Endothelial cell of umbilical vein (primary cell): ENCODE data around the gene DIP2C. TPM values are rescaled to one million over a fixed set of nuclear protein-coding genes. Genes with fewer than 3 reads are reported as not detected.

Experiments used
- BruUV-seq: library from RNA; stranded (reverse); fragments of 400-500 nt; replicated peaks from 2 replicates; lab custom pipeline; 2021; lab: Mats Ljungman, UMichigan
- CTCF ChIA-PET: fragments of 300-600, 350-600 bp; sonication (Branson Sonifier 250); formaldehyde crosslinking; loops from one replicate; lab custom pipeline; 2021; ENCODE audit warnings: antibody characterized with exemption, inconsistent platforms; lab: Charles Lee
- POLR2A ChIA-PET: fragments of 300-600, 350-600 bp; sonication (Branson Sonifier 250); formaldehyde crosslinking; loops from one replicate; lab custom pipeline; 2021; ENCODE audit warnings: antibody characterized with exemption, inconsistent platforms; lab: Charles Lee
- DNase-seq: peaks from one replicate; pipeline ENCODE4 v3.0.0-alpha.2; 2011; ENCODE audit warnings: low read depth, low spot score
- FAIRE-seq: peaks from 2 replicates; lab custom pipeline; 2011; peaks lifted over from hg19 to GRCh38; lab: Jason Lieb, UNC
- H2AFZ ChIP-seq: 2 replicates; pipeline ENCODE4 v1.6.0; 2012; ENCODE audit warnings: low read depth, low read length, control low read depth, inconsistent platforms
- H3K27ac ChIP-seq: 2 replicates; pipeline ENCODE4 v1.5.1; 2011; ENCODE audit warnings: low read depth, mild to moderate bottlenecking, control low read depth, low read length, moderate library complexity; ENCODE audit not compliant: insufficient read depth
- H3K27me3 ChIP-seq, 2 experiments: 2 replicates each; pipeline versions ENCODE4 v1.6.0 to v1.6.1; 2011; ENCODE audit warnings: low read length in 2 of 2, mixed read lengths in 1 of 2; ENCODE audit not compliant: control insufficient read depth in 2 of 2, insufficient read depth in 2 of 2
- H3K36me3 ChIP-seq, 2 experiments: 2 replicates in 1 of 2; 3 replicates in 1 of 2; pipeline ENCODE4 v1.5.1; 2011; ENCODE audit warnings: low read length in 2 of 2, mild to moderate bottlenecking in 1 of 2, moderate library complexity in 1 of 2; ENCODE audit not compliant: control insufficient read depth in 2 of 2, insufficient read depth in 2 of 2; ENCODE audit errors: extremely low read depth in 1 of 2
- H3K4me1 ChIP-seq: 3 replicates; pipeline ENCODE4 v1.5.1; 2011; ENCODE audit warnings: mild to moderate bottlenecking, low read length; ENCODE audit not compliant: control insufficient read depth, insufficient read depth; ENCODE audit errors: extremely low read depth
- H3K4me2 ChIP-seq: 2 replicates; pipeline ENCODE4 v1.6.1; 2011; ENCODE audit warnings: low read length, control low read depth, mixed read lengths; ENCODE audit not compliant: insufficient read depth
- H3K4me3 ChIP-seq, 3 experiments: fragments of 200-600 bp in 1 of 3; sonication (generic), shearing (Covaris generic) in 1 of 3; replicated peaks in 1 of 3; 2 replicates each; pipeline ENCODE4 v1.5.1; 2011 to 2016; ENCODE audit warnings: control low read depth in 3 of 3, low read length in 3 of 3, mild to moderate bottlenecking in 2 of 3, inconsistent platforms in 1 of 3, low read depth in 1 of 3, moderate library complexity in 1 of 3; ENCODE audit not compliant: insufficient read depth in 1 of 3
- H3K79me2 ChIP-seq: 2 replicates; pipeline ENCODE4 v1.6.0; 2012; ENCODE audit warnings: low read length, inconsistent platforms; ENCODE audit not compliant: control insufficient read depth, insufficient read depth
- H3K9ac ChIP-seq: replicated peaks from 2 replicates; pipeline ENCODE3; 2011; ENCODE audit warnings: low read length, control low read depth; ENCODE audit not compliant: insufficient read depth; ENCODE audit errors: extremely low read depth
- H3K9me1 ChIP-seq: replicated peaks from 3 replicates; pipeline ENCODE4 v1.6.0; 2011; ENCODE audit warnings: mild to moderate bottlenecking, low read length; ENCODE audit not compliant: control insufficient read depth, insufficient read depth; ENCODE audit errors: extremely low read depth
- H3K9me3 ChIP-seq: replicated peaks from 2 replicates; pipeline ENCODE4 v1.5.1; 2012; ENCODE audit warnings: low read length, inconsistent platforms; ENCODE audit not compliant: control insufficient read depth, insufficient read depth
- H4K20me1 ChIP-seq: replicated peaks from 2 replicates; pipeline ENCODE3; 2011; ENCODE audit warnings: mild to moderate bottlenecking, low read length; ENCODE audit not compliant: control insufficient read depth, insufficient read depth; ENCODE audit errors: extremely low read depth
- CTCF ChIP-seq, 2 donors: IDR thresholded peaks; 1 replicate in 1 of 2; 2 replicates in 1 of 2; pipeline ENCODE4 v1.5.1; 2011; ENCODE audit warnings: low read length in 2 of 2, mild to moderate bottlenecking in 2 of 2, moderate library complexity in 2 of 2, control low read depth in 1 of 2, inconsistent platforms in 1 of 2, low read depth in 1 of 2; ENCODE audit not compliant: insufficient read depth in 1 of 2; ENCODE audit errors: extremely low read depth in 1 of 2
- EZH2 ChIP-seq: IDR thresholded peaks from 2 replicates; pipeline ENCODE4 v1.6.1; 2012; ENCODE audit warnings: borderline replicate concordance, low read depth, mild to moderate bottlenecking, moderate library complexity, low read length, inconsistent platforms; ENCODE audit not compliant: severe bottlenecking
- FOS ChIP-seq: IDR thresholded peaks from 2 replicates; pipeline ENCODE4 v1.6.1; 2011; ENCODE audit warnings: mild to moderate bottlenecking, low read length, moderate library complexity, borderline replicate concordance; ENCODE audit not compliant: insufficient read depth
- GATA2 ChIP-seq: IDR thresholded peaks from 2 replicates; pipeline ENCODE4 v1.7.0; 2011; ENCODE audit warnings: low read depth, mild to moderate bottlenecking, moderate library complexity, mixed read lengths, low read length; ENCODE audit not compliant: insufficient read length, insufficient read depth
- JUN ChIP-seq: IDR thresholded peaks from 2 replicates; pipeline ENCODE4 v1.6.1; 2011; ENCODE audit warnings: borderline replicate concordance, low read depth; ENCODE audit not compliant: insufficient read length, insufficient read depth
- MAX ChIP-seq: IDR thresholded peaks from 2 replicates; pipeline ENCODE4 v1.6.1; 2011; ENCODE audit not compliant: insufficient read depth, insufficient read length
- MYC ChIP-seq: IDR thresholded peaks from one replicate; pipeline ENCODE4 v1.6.1; 2011; ENCODE audit warnings: mild to moderate bottlenecking, low read depth, low read length
- POLR2A ChIP-seq: IDR thresholded peaks from 2 replicates; pipeline ENCODE4 v1.6.1; 2012; ENCODE audit warnings: low read depth, mild to moderate bottlenecking, control low read depth, low read length
- POLR2AphosphoS5 ChIP-seq: IDR thresholded peaks from 2 replicates; pipeline ENCODE4 v1.6.1; 2012; ENCODE audit warnings: low read depth, mild to moderate bottlenecking, control low read depth, low read length, moderate library complexity; ENCODE audit not compliant: insufficient read depth
- dilution Hi-C: fragments of 300-500 bp; cut with MboI; formaldehyde crosslinking; loops from one replicate; pipeline ENCODE4 v1.15.0; 2019; ENCODE audit warnings: low sequenced_read_pairs; ENCODE audit not compliant: extremely low pct_ligation_motif_present
- intact Hi-C: fragments of 100-400 bp; cut with micrococcal nuclease; formaldehyde crosslinking; loops from one replicate; pipeline ENCODE4 v1.10.0; 2022
- polyA plus RNA-seq, 4 experiments: library from polyadenylated mRNA; depleted of rRNA in 3 of 4; stranded (reverse) in 3 of 4; unstranded in 1 of 4; fragments of >200 nt; gene quantifications; 2 replicates each; pipeline versions ENCODE4 v1.2.1 to v1.2.3, GENCODE V29; 2011 to 2012; ENCODE audit warnings: missing spikeins in 1 of 4
- total RNA-seq: library from RNA; stranded (reverse); gene quantifications from 2 replicates; pipeline ENCODE4 v1.2.3, GENCODE V29; 2021

The DIP2C gene
- total and polyA plus RNA-seq, 2 donors (not counting 3 experiments of a cell fraction or from before 2014, with no cell fraction given): 3.6 to 10.7 TPM

GRCh38 chr10:529468-530230 is 159.8 kb downstream of the DIP2C start:
- Histone ChIP-seq H3K27ac (no peak overlapping the region), H4K20me1 (no peaks in the 10 kb centered on the region), H3K27me3 (no peaks in the 10 kb centered on the region), H3K79me2 (no peaks in the 10 kb centered on the region), H3K9me1 (no peaks in the 10 kb centered on the region), H3K9me3 (no peaks in the 10 kb centered on the region), H3K4me1 (no peaks in the 10 kb centered on the region), H3K36me3 (no peaks in the 10 kb centered on the region), H3K4me2 (no peak overlapping the region), H2AFZ (no peak overlapping the region), H3K9ac (no peak overlapping the region), H3K4me3 (no peak overlapping the region)
- intact Hi-C loops (no loop called here), dilution Hi-C loops (no loop called here)
- DNase-seq: no peak
- CTCF ChIA-PET: interaction anchor here (1.2 kb wide), 2 partner anchors 8 to 18 kb away, joined by 3 to 7 read pairs; no protein-coding TSS in a partner anchor
- TF ChIP-seq GATA2 (no peak), FOS (no peak), MAX (no peak), JUN (no peak), CTCF (IDR thresholded peaks at IDR 0.05; ENCODE audit: extremely low read depth in 1 of 2, insufficient read depth in 1 of 2, low read depth in 1 of 2, low read length in 2 of 2) (no peak), POLR2AphosphoS5 (no peak), MYC (no peak), POLR2A (no peak), EZH2 (no peak)
- POLR2A ChIA-PET: no interaction called here
- no peak for FAIRE-seq
- no TSS peak for BruUV-seq
